HCEC 1CT (cell line): ENCODE results near the gene NDE1.

Source experiments
- DNase-seq: peaks from one replicate; pipeline ENCODE4 v3.0.0-alpha.2; 2017

NDE1 gene

DNA sequence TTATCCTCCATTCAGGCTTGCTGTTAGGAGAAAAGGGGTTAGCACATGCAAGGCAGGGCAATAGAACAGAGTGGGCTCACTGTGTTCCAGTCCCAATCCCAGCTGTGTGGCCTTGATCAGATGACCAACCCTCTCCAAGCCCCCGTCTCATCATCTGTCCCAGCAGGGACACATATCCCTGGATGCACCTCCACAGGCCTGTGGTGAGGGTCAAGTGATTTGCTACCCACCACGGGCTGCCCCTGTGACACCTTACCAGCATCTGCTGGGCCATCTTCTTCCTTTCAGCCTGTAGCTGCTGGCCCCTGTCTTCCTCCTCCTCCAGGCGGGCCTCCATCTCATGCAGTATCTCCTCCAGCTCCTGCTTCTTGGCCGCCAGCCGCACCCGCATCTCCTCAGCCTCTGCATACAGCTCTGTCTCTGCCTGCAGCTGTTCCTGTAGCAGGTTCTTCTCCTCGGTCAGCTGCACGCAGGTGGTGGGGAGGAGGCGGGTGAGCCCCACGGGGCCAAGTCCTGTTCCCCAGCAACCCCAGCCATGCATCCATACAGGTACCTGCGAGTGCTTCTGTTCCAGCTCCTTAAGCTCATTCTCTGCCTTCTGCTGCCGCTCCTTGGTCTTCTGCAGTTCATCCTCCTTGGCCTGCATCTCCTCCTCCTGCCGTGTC, 91.3 kb downstream of the NDE1 start:
- DNase-seq: no peak

DNA sequence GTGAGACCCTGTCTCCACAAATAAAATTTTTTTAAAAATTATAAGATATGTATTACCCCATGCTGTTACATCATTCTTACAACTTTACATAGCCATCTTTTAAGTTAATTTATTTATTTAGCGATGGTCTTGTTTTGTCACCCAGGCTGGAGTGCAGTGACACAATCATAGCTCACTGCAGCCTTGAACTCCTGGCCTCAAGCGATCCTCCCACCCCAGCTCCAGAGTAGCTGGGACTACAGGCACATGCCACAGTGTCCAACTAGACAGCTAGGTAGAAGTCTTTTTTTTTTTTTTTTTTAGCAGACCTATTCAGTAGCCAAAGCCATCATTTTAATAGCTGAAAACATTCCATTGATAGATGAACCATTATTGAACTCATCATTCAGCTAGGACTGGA, 92.7 kb downstream of the NDE1 start:
- no peak for DNase-seq

- DNase-seq: no peak
Measured at GRCh38 chr16:15743657-15744056, 93.6 kb downstream of the NDE1 start.

DNA sequence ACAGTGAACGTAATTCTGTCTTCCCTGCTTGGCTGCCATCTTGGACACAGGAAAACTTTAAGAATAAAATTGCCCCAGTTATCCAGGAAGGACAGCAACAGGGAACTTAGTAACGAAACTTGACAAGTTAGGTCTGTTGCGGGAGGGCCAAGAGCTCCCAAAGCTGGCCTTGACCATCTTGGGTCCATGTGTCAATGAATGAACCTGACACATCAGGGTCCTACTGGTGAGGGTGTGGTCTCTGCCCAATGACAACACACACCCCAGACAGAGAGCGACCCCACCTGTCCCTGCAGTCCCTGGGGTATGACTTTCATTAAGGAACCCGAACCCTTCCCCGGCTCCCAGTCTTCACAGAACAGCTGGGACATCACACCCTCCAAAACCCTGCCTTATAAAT, 96.3 kb downstream of the NDE1 start:
- DNase-seq: no peak

GRCh38 chr16:15747937-15748336, 97.9 kb downstream of the NDE1 start:
- no peak for DNase-seq

GRCh38 chr16:15748654-15749053, 98.6 kb downstream of the NDE1 start:
- no peak for DNase-seq

GRCh38 chr16:15749371-15749770, 99.3 kb downstream of the NDE1 start:
- DNase-seq: no peak

GRCh38 chr16:15749985-15750384, 99.9 kb downstream of the NDE1 start:
- DNase-seq: no peak

- DNase-seq: no peak
Measured at GRCh38 chr16:15751940-15752339, 101.9 kb downstream of the NDE1 start.

GRCh38 chr16:15752717-15753488, 102.9 kb downstream of the NDE1 start:
- DNase-seq: no peak

DNA sequence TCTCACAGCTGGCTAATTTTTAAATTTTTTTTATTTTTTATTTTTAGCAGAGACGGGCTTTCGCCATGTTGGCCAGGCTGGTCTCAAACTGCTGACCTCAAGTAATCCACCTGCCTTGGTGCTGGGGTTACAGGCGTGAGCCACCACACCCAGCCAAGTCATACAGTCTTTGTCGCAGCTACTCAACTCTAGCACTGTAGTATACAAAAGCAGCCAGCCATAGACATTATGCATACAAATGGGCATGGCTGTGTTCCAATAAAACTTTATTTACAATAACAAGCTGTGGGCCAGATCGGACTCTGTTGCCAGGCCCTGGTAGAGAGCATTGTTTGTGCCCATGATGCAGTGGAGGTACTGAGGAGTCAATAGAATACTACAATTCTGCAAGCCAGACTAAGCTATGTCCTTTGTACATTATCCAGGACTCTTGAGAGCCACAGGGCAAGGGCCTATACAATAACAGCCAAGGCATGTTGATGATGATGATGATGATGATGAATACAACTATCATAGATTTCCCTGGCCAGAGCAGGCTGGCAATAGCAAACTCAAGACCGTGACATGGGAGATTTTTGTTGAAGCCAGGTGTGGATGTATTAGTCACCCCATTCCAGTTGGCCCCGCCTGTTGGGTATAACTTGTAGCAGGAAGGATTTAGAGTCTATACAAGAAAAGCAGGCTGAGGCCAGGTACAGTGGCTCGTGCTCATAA, 104.9 kb downstream of the NDE1 start:
- no peak for DNase-seq

DNA sequence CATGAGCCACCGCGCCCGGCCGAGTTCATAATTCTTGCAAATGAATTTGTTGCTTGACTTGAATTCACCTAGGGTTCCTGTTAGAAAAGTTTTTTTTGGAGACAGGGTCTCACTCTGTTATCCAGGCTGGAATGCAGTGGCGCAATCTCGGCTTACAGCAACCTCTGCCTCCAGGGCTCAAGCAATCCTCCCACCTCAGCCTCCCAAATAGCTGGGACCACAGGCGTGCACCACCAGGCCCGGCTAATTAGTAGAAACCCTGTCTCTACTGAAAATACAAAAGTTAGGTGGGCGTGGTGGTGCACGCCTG, 107.0 kb downstream of the NDE1 start:
- no peak for DNase-seq

DNA sequence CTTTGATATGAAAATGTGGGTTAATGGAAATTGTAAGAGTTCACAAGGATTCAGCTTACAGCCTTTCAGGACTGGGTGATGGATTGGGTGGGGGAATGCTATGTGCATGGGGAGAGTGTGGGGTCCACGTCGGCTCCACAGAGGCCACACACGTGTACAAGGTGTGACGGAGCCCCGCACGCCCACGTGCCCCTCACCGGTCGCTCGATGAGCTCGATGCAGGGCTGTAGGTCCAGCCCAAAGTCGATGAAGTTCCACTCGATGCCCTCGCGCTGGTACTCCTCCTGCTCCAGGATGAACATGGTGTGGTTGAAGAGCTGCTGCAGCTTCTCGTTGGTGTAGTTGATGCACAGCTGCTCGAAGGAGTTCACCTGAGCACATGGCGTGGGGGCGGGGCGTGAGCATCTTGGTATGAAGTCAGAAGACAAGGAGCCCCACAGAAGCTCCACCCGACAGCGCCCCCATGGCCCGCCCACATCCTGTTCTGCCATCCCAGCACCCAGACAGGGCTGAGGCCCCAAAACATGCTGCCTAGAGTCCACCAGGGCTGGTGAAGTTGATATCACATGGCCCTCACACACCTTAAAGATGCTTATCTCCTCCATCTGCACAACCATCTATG, 107.7 kb downstream of the NDE1 start:
- DNase-seq: no peak

- no peak for DNase-seq
Measured at GRCh38 chr16:15759070-15759469, 109.0 kb downstream of the NDE1 start.

GRCh38 chr16:15760129-15760528, 110.1 kb downstream of the NDE1 start:
- DNase-seq: no peak

- no peak for DNase-seq
Measured at GRCh38 chr16:15764112-15764511, 114.1 kb downstream of the NDE1 start.

GRCh38 chr16:15765116-15765515, 115.1 kb downstream of the NDE1 start:
- DNase-seq: no peak

DNA sequence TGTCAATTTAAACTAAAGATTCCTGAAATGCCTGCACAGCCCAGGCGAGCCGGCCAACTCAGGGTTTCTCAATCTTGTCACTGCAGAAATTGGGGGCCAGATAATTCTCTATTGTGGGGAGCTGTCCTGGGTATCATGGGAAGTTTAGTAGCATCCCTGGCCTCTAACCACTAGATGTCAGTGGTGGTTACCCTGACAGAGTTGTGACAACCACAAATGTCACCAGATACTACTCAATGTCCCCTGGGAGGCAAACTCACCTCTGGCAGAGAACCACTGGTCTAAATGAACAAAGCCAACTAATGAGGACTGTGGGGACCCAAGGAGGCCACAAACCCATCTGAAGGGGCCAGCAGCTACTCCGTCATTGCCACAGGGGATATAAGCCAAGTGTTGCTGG, 115.8 kb downstream of the NDE1 start:
- no peak for DNase-seq

DNA sequence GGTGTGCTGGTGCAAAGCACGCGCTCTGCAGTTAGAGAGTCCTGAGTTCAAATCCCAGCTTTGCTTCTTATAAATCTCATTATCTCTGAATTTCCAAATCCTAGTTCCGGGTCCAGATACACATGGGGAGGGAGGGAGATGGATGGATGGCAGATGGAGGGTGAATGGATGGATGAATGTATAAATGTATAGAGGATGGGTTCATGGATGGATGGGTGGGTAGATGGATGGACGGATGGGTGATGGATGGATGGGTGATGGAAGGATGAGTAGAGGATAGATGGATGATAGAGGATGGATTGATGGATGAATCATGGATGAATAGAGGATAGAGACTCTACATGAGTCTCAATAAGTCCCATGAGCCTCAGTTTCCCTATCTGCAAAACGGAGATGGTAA, 116.9 kb downstream of the NDE1 start:
- no peak for DNase-seq

DNA sequence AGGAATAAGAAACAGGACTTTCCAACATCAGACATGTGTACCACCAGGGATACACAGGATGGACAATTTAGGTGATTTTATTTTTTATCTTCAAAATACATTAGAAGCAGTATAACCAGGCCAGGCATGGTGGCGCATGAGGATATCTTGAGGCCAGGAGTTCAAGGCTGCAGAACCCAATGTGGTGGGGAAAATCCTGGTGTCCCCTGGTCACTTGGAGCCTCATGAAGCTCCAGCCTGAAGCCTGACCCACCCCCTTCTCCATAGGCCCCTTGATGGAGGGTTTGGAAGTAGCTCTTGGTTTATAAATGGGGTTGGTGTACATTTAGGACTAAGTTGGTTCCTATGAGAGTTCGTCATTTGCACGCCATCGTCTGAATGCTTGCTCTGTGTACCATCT, 118.2 kb downstream of the NDE1 start:
- DNase-seq: no peak

- DNase-seq: no peak
Measured at GRCh38 chr16:15769239-15769638, 119.2 kb downstream of the NDE1 start.

DNA sequence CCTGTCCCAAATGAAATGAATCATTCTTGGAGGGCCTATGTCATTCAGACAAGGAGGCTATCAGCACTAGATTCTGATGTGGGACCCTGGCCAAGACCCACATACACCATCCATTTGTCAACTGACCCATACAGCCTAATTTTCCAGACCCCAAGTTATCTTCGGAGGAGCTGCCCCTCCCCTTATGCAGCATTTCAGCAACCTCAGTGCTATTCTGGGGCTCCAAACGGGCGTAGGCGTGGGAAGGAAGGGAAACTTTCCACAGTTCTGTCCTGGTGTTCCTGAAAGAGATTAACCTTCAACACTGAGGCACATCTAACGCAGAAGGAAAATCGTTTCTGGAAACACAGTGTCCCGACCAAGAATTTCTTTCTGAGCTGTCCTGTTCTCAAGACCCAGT, 120.1 kb downstream of the NDE1 start:
- no peak for DNase-seq

GRCh38 chr16:15770512-15770911, 120.5 kb downstream of the NDE1 start:
- DNase-seq: peak; percentile 49

DNA sequence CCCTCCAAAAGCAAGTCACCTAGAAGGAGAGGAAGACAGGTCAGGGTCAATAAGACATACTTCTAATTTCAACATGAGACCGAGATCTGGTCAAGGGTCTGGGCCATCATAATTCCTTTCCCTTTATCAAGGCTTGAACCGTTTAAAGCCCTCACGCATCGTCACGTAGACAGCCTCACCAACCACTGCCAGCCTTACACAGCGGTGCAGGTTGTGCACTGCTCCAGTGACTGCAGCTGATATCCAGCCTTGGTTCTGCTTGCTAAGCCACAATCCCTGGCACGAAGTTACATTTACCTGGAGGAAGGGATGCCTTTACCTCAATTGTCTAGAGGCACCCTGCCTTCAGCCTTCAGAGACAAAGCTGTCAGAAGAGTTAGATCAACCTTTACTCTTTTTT, 121.6 kb downstream of the NDE1 start:
- no peak for DNase-seq
